Gastrocnemius medialis (tissue), 4 donors: ENCODE measurements around the gene MPZL3. TPM values are rescaled to one million over a fixed set of nuclear protein-coding genes. Genes with fewer than 3 reads are reported as not detected.

ENCODE experiments used
- ATAC-seq, 2 donors: fragments of 150-250 bp; one replicate each; pipeline ENCODE4 v1.9.1; 2016
- DNase-seq, 2 donors: peaks; one replicate each; pipeline ENCODE4 v3.0.0-alpha.2; 2019
- H3K27ac ChIP-seq, 4 donors: fragments of 200-600 bp; sonication (generic); 1 replicate in 1 of 4; 2 replicates in 3 of 4; pipeline ENCODE4 v1.5.1; 2016 to 2018; ENCODE audit warnings: mild to moderate bottlenecking in 2 of 4, moderate library complexity in 1 of 4
- H3K27me3 ChIP-seq, 3 donors: fragments of 200-600 bp; sonication (generic) in 2 of 3; 1 replicate in 1 of 3; 2 replicates in 2 of 3; pipeline versions ENCODE4 v1.5.1 to v1.6.0; 2016 to 2019; ENCODE audit warnings: mild to moderate bottlenecking in 1 of 3, moderate library complexity in 1 of 3
- H3K36me3 ChIP-seq, 2 donors: fragments of 200-600 bp; sonication (generic) in 1 of 2; one replicate each; pipeline ENCODE4 v1.5.1; 2017 to 2018
- H3K4me1 ChIP-seq, 2 donors: fragments of 200-600 bp; sonication (generic) in 1 of 2; one replicate each; pipeline ENCODE4 v1.5.1; 2016 to 2017; ENCODE audit warnings: mild to moderate bottlenecking in 2 of 2
- H3K4me3 ChIP-seq, 4 donors: fragments of 200-600 bp; sonication (generic) in 3 of 4; 1 replicate in 1 of 4; 2 replicates in 3 of 4; pipeline ENCODE4 v1.5.1; 2016 to 2019; ENCODE audit warnings: mild to moderate bottlenecking in 2 of 4
- H3K9me3 ChIP-seq, 3 donors: fragments of 200-600 bp; sonication (generic) in 2 of 3; 1 replicate in 1 of 3; 2 replicates in 2 of 3; pipeline ENCODE4 v1.5.1; 2016 to 2019
- POLR2A ChIP-seq, 2 donors: fragments of 450-650 bp; IDR thresholded peaks; one replicate each; pipeline ENCODE4 v1.6.1; 2017; ENCODE audit warnings: antibody characterized with exemption in 2 of 2, mild to moderate bottlenecking in 2 of 2, moderate library complexity in 2 of 2
- in situ Hi-C, 4 donors: fragments of 200-750 bp; cut with MboI; loops; one replicate each; pipeline versions ENCODE4 v1.15.0 to v1.8.0; 2017; ENCODE audit warnings: low sequenced_read_pairs in 4 of 4
- intact Hi-C: fragments of 100-400 bp; cut with DNase I; formaldehyde crosslinking; loops from one replicate; pipeline ENCODE4 v1.15.1; 2023; ENCODE audit warnings: low total_unique reads
- total RNA-seq, 4 donors: library from RNA; depleted of rRNA; stranded (reverse); fragments of >200 nt; gene quantifications; one replicate each; pipeline versions ENCODE4 v1.1.0 to v1.2.3, GENCODE V29; 2016
- TF ChIP-seq, protein P1 (sequence below), 5 experiments: fragments of 450-650 bp in 3 of 5; fragments of 200-600 bp in 2 of 5; sonication (generic) in 2 of 5; IDR thresholded peaks in 4 of 5; conservative IDR thresholded peaks in 1 of 5; 1 replicate in 4 of 5; 2 replicates in 1 of 5; pipeline ENCODE4 v1.5.1; 2016 to 2019; ENCODE audit warnings: antibody characterized with exemption in 5 of 5, mild to moderate bottlenecking in 3 of 5, moderate library complexity in 3 of 5

MPZL3 gene
- total RNA-seq, 4 donors from 2014 or later = 0.10 to 2.1 (median 0.19) TPM

DNA sequence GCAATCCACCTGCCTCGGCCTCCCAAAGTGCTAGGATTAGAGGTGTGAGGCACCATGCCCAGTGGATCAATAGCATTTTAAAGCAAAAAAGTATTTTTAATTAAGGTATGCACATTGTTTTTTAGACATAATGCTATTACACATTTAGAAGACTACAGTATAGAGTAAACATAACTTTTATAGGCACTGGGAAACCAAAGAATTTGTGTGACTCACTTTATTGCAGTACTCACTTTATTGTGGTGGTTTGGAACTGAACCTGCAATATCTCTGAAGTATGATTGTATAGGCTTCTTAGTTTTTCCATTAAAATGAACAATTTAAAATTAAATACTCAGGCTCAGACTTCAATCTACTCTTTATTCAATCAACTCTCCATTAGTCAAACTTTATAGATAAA lies 34.8 kb upstream of the MPZL3 start:
- no peaks in the 10 kb centered on the region for H3K36me3 ChIP-seq
- no peaks in the 10 kb centered on the region for H3K4me1 ChIP-seq
- in situ Hi-C loops = no loop called here
- no peak for DNase-seq
- intact Hi-C loops = no loop called here
- no peak for ATAC-seq
- H3K9me3 ChIP-seq = no peaks in the 10 kb centered on the region
- no peak overlapping the region for H3K4me3 ChIP-seq
- no peak for TF ChIP-seq POLR2A (IDR thresholded peaks at IDR 0.05)
- TF ChIP-seq, protein P1, sequence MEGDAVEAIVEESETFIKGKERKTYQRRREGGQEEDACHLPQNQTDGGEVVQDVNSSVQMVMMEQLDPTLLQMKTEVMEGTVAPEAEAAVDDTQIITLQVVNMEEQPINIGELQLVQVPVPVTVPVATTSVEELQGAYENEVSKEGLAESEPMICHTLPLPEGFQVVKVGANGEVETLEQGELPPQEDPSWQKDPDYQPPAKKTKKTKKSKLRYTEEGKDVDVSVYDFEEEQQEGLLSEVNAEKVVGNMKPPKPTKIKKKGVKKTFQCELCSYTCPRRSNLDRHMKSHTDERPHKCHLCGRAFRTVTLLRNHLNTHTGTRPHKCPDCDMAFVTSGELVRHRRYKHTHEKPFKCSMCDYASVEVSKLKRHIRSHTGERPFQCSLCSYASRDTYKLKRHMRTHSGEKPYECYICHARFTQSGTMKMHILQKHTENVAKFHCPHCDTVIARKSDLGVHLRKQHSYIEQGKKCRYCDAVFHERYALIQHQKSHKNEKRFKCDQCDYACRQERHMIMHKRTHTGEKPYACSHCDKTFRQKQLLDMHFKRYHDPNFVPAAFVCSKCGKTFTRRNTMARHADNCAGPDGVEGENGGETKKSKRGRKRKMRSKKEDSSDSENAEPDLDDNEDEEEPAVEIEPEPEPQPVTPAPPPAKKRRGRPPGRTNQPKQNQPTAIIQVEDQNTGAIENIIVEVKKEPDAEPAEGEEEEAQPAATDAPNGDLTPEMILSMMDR (IDR thresholded peaks at IDR 0.05 in 4 of 5, conservative IDR thresholded peaks at IDR 0.05 in 1 of 5) = no peak
- H3K27me3 ChIP-seq = no peaks in the 10 kb centered on the region
- no peak overlapping the region for H3K27ac ChIP-seq

DNA sequence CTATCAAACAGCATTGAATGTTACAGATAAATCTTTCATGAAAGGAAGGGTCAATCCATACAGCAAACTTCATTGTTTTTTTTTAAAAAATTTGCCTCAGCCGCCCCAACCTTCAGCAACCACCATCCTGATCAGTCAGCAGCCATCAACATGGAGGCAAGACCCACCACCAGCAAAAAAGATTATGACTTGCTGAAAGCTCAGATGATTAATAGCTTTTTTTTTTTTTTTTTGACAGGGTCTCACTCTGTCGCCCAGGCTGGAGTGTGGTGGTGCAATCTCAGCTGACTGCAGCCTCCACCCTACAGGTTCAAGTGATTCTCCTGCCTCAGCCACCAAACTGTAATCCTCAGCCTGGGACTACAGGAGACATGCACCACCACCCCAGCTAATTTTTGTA lies 34.4 kb upstream of the MPZL3 start:
- H3K36me3 ChIP-seq = no peaks in the 10 kb centered on the region
- H3K4me1 ChIP-seq = no peaks in the 10 kb centered on the region
- TF ChIP-seq, protein P1 (IDR thresholded peaks at IDR 0.05 in 4 of 5, conservative IDR thresholded peaks at IDR 0.05 in 1 of 5) = no peak
- no peak for TF ChIP-seq POLR2A (IDR thresholded peaks at IDR 0.05)
- DNase-seq = no peak
- H3K4me3 ChIP-seq = no peak overlapping the region
- H3K27me3 ChIP-seq = no peaks in the 10 kb centered on the region
- in situ Hi-C loops = no loop called here
- no peak for ATAC-seq
- H3K27ac ChIP-seq = no peak overlapping the region
- no peaks in the 10 kb centered on the region for H3K9me3 ChIP-seq
- intact Hi-C loops = no loop called here

DNA sequence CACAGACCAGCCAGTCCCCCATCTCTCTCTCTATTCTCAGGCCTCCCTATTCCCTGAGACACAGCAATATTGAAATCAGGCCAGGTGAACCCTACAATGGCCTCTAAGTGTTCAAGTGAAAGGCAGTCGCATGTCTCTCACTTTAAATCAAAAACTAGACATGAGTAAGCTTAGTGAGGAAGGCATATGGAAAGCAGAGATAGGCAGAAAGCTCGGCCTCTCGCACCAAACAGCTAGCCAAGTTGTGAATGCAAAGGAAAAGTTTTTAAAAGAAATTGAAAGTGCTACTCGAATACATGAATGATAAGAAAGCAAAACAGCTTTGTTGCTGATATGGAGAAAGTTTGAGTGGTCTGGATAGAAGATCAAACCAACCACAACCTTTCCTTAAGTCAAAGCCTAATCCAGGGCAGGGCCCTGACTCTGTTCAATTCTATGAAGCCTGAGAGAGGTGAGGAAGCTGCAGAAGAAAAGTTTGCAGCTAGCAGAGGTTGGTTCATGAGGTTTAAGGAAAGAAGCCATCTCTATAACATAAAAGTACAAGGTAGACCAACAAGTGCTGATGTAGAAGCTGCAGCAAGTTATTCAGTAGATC lies 31.7 kb upstream of the MPZL3 start:
- ATAC-seq (no peak), DNase-seq (no peak)
- TF ChIP-seq POLR2A (IDR thresholded peaks at IDR 0.05) = no peak
- TF ChIP-seq, protein P1 (IDR thresholded peaks at IDR 0.05 in 4 of 5, conservative IDR thresholded peaks at IDR 0.05 in 1 of 5) = no peak
- no peaks in the 10 kb centered on the region for H3K4me1 ChIP-seq
- intact Hi-C loops = no loop called here
- in situ Hi-C loops = no loop called here
- no peaks in the 10 kb centered on the region for H3K36me3 ChIP-seq
- peaks cover 0 to 3% (median 0%) of the 10 kb centered on the region in 3 donors for H3K27me3 ChIP-seq
- no peak overlapping the region for H3K27ac ChIP-seq
- H3K9me3 ChIP-seq = no peaks in the 10 kb centered on the region
- H3K4me3 ChIP-seq = no peak overlapping the region

DNA sequence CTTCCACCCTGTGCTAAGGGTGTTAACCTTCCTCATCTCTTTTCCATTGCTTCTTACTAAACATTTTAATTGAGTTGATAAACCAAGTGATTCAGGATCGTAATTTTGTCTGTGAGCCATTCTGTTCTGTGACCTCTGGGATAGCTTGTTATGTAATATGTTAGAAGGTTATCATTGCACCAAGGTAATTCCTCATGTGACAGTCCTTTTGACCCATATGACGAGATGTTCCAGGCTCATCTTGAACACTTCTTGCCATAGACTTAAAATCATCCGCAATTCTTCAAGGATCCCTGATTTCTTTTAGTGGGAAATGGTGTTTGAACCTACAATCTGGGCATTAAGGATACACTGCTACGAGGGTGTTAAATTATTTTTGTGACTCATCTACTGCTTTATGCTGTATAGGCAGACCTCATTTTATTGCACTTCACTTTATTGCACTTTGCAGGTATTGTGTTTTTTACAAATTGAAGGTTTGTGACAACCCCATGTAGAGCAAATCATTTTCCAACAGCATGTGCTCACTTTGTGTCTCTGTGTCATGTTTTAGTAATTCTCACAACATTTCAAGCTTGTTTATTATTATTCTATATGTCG lies 31.0 kb upstream of the MPZL3 start:
- Histone ChIP-seq H3K27ac (no peak overlapping the region), H3K4me3 (no peak overlapping the region), H3K9me3 (no peaks in the 10 kb centered on the region), H3K4me1 (no peaks in the 10 kb centered on the region), H3K27me3 (peaks cover 0 to 4% (median 0%) of the 10 kb centered on the region in 3 donors), H3K36me3 (no peaks in the 10 kb centered on the region)
- DNase-seq = no peak
- ATAC-seq = no peak
- TF ChIP-seq, protein P1 (IDR thresholded peaks at IDR 0.05 in 4 of 5, conservative IDR thresholded peaks at IDR 0.05 in 1 of 5) = no peak
- TF ChIP-seq POLR2A (IDR thresholded peaks at IDR 0.05) = no peak
- intact Hi-C loops = no loop called here
- in situ Hi-C loops = no loop called here
